CD4-positive, alpha-beta T cell treated with Interleukin-4 for 4 hours (primary cell): Measurements from ENCODE around the gene HAPLN2.
"Not testable (repeated sequence)": the region's sequence is repeated elsewhere in the genome, so short reads cannot be mapped to it uniquely, and the experiment has no call there.

ENCODE experiments used
- DNase-seq: peaks from one replicate; pipeline ENCODE4 v3.0.0-alpha.2; 2020

The HAPLN2 gene

DNA sequence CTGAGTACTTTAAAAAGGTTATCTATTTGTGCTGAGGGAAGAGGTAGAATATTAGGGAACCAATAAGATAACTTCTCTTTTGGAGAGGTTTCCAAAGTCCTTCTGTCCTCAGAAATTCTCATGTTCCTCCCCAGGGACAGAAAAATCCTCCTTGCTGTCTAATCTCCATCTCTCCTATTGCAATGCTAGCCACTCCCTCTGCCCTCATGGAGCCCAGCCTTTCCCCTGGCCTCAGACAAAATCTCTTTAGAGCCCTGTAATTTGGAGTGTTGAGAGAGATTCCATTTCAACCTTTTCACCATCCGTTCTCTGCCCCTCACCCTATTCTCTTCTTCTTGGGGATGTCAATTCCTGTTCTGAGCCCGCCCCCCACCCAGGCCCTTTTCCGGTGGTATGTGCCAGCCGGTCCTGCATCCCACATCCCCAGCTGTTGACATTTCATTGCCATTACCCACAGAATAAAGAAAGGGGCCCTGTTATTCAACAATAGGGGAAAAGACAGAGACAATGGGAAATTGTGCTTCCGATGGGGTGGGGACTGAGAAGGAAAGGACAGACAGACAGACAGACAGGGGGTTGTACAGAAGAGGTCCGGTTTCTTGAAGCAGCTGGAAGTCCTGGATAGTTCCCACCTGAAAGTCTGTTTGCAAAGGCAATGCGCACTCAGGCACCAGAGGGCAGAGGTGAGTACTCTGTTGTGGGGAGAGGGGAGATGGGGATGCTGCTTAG lies at the start of gene HAPLN2:
HAPLN2 (plus strand) TSS at position 563 of the 729 bp plus-strand sequence. CDS start 4,076 bp downstream, outside the sequence.
- no peak for DNase-seq

- no peak for DNase-seq
These were observed 47.9 kb upstream of the HAPLN2 start for GRCh38 chr1:156571261-156571852.

DNA sequence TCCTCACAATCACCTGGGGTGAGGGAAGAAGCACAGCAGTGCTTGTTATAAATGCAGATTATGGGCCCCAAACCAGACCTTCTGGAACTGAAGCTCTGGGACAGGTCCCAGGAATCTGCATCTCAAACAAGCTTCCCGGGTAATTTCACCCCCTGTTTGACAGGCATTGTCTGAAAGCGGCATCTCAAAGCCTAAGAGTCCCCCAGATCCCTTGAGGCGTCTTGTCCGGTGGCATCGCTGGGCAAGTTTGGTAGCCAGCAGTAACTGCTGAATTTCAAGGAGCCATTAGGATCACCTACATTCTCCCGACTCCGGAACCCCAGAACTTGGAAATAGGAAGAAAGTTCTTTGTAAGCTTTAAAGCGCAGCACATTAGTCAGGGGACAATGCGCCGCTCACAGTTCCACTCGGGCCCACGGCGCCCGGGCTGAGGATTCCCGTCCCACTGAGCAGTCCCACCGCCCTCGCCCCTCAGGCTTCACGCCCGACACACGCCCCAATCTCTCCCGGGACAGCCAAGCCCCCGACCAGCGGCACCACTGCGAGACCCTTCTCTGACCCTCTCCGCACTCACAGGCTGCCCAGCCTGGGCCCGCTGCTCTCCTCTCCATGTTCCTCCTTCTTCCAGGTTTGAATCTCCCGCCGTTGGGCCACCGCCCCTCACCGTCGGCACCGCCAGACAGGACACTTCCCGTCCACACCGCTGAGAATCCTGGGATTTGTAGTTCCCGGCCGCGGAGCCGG lies 47.1 kb upstream of the HAPLN2 start, which contains the start of gene IQGAP3:
IQGAP3 (minus strand) TSS at position 647 of the 744 bp plus-strand sequence; CDS start at position 611, 36 bp downstream.
- DNase-seq: peak; percentile 71

DNA sequence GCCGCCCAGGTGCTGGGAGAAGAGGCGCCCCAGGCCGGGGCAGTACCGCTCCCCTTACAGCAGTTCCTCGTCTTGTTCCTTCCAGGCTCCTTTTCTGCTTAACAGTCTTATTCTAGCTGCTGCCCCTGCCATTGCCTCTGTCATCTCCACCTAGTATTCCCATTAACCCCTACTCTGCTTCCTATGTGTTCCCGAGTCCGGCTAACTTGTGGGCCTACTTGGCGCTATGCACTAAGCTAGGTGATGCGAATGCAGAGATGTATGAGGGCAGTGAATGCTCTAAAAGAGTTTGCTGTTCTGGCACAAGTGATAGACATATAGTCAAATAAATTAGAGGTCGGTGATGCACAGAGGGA lies 46.6 kb upstream of the HAPLN2 start:
- no peak for DNase-seq

GRCh38 chr1:156574039-156574633 lies 45.1 kb upstream of the HAPLN2 start:
- DNase-seq: no peak

- no peak for DNase-seq
These were observed 41.7 kb upstream of the HAPLN2 start for GRCh38 chr1:156577550-156577949.

DNA sequence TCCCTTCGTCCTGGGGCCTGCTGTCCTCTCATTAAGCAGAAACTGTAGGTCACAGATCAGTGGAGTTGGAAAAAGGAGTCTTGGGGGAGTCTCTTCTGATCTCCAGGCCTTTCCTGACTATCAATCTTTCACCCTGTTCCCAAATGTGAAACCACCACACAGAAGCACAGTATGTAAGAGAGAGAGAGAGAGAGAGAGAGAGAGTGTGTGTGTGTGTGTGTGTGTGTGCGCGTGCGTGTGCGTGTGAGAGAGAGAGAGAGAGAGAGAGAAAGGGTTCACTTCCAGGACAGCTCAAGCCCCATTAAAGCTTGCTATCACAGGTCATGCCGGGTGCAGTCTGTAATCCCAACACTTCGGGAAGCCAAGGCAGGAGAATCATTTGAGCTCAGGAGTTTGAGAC lies 41.2 kb upstream of the HAPLN2 start:
- no peak for DNase-seq

- DNase-seq: no peak
These were observed 39.7 kb upstream of the HAPLN2 start, which contains the start of gene TTC24 for GRCh38 chr1:156579472-156579871. Gene TTC24 (plus strand): TSS chr1:156579723. CDS start chr1:156581365, 1,642 bp downstream.

DNA sequence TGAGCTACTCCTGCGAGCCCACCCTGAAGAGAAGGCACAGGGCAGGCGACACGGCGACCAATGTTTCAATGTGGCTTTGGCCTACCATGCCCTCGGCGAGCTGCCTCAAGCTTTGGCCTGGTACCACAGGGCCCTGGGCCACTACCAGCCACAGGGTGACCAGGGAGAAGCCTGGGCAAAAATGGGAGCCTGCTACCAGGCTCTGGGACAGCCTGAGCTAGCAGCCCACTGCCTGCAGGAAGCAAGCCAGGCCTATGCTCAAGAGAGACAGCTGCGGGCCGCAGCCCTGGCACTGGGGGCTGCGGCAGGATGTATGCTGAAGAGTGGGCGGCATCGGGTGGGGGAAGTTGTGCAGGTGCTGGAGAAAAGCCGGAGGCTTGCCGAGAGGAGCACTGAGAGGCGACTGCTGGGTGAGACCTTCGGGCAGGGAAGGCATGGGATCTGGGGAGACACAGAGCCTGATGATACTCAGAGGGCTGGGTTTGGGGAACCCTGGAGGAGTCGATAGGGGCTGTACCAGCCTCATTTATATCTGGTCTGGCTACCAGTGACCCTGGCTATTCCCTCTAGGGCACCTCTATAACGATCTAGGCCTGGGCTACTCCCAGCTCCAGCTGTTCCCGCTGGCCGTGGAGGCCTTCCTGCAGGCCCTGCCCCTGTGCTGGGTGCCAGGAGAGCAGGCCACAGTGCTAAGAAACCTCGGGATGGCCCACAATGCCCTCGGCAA lies 37.4 kb upstream of the HAPLN2 start:
- peak; percentile 10 for DNase-seq

DNA sequence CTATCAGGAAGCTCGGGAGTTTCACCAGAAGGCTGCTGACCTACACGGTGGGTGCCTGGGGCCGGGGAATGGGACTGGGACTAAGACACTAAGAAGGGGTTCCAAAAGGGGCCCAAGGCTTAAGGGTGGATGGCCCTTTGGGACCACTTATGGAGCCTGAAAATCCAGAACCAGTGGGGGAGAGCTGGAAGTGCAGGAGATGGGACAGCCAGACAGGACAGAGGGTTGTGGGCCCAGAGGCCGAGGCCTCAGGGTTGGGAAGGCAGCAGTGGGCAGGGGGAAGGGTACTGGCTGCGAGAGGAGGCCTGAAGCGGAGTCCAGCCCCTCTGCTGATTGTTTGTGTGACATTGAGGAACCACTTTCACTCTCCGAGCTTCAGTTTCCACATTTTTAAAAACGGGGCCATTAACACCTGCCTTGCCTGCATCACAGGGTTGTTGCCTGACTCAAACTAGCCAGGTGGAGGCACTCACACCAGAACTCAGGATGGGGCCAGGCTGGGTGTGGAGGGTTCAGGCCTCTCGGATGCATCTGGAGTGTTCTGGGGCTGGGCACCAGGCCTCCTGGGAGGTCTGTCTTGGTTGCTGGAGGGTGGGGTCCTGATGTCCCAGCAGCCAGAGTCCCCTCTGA lies 36.7 kb upstream of the HAPLN2 start:
- DNase-seq: peak; percentile 14

GRCh38 chr1:156583821-156584622 lies 35.2 kb upstream of the HAPLN2 start:
- DNase-seq: peak; percentile 78

DNA sequence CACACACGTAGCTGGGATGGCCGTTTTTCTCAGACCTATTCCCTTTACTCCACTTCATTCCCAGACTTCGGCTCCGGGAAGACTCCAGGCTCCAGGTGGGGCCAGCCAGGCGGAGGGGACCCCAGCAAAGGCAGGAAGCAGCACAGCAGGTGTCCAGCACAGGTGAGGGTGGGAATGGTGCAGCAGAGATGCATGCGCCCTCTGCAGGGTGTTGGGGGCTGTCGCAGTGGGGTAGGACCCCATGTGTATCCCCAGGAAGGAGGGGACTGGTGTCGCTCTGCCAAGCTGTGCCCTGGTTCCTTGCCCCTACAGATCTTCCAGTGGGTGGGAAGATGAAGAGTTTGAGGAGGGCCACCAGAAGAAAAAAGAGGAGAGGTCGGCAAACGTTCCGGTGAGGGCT lies 34.4 kb upstream of the HAPLN2 start:
- no peak for DNase-seq

DNA sequence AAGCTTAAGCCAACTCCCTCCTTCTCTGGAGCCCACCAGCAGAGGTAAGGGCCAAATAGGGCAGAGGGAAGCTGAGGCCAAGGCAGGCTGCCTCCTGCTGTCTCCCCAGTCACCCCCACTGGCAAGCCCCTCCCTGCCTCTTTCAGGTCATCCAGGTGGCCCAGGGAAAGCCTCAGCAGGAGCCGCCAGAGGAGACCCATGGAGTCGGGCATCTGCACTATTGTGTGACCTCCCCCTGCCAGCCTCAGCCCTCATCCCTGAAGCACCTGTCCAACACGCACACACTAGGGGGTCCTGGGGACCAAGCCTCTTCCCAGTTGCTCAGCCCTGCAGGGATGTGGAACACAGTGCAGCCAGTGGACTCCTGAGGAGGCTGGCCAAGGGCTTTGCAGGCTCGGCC lies 32.9 kb upstream of the HAPLN2 start:
- DNase-seq: no peak

DNA sequence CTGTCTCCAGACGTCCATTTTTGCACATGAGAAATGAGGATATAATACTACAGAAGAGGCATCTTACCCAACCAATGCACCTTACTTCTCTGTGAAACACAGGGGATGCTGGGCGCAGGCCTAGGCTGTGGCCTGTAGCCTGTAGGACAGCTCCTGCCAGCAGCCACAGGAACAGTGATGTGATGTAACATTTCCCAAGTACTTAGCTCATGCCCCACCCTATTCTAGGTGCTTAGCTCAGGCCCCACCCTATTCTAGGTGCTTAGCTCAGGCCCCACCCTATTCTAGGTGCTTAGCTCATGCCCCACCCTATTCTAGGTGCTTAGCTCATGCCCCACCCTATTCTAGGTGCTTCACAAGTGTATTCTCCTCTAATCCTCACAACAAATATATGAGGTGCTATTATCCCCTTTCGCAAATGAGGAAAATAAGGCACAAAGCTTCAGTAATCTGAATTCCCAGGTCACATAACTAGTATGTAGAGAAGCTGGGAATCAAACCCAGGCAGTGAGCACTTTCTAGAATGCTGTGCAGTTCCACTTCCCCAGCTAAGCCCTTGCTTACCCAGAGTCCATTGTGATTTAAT lies 32.2 kb upstream of the HAPLN2 start:
- DNase-seq: no peak

- not testable (repeated sequence) for DNase-seq
These were observed 31.3 kb upstream of the HAPLN2 start for GRCh38 chr1:156587927-156588326.

DNA sequence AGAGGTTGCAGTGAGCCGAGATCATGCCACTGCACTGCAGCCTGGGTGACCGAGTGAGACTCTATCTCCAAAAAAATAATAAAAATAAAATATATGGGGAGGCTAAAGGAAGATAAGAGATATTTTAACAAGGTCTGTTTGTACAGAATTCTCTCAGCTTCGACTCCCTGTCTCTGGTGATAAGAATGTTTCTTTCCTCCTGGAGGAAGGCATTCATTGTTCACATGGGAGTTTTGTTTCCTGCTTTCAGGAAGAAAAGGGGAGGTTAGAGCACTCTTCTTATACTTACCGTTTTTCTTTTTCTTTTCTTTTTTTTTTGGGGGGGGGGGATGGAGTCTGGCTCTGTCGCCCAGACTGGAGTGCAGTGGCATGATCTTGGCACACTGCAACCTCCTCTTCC lies 29.7 kb upstream of the HAPLN2 start:
- DNase-seq: no peak

DNA sequence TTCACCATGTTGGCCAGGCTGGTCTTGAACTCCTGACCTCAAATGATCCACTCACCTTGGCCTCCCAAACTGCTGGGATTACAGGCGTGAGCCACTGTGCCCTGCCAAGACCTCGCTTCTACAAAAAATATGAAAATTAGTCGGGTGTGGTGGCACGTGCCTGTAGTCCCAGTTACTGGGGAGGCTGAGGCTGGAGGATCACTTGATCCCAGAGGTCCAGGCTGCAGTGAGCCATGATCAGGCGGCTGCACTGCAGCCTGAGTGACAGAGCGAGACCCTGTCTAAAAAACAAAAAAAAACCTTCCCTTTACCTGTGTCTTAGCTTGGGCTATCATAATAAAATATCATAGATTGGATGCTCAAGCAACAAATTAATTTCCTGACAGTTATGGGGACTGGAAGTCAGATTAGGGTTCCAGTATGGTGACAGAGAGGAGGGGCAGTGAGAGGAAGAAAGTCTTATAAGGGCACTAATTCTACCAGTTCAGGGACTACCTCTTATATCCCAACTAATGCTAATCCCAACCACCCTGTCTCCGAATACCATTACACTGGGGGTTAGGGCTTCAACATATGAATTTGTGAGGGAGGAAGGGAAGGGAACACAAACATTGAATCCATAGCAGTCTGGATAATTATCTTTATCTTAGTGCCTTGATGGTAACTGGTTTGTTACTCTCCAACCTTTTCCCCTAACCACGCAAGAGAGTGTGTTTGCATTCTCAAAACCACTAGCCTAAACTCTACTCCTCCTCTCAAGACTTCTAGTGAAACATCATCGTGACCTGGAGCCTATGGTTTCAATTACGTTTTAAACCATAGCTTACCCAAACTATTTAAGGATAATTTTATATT lies 28.7 kb upstream of the HAPLN2 start:
- DNase-seq: no peak

- DNase-seq: no peak
These were observed 28.1 kb upstream of the HAPLN2 start for GRCh38 chr1:156591181-156591431.

GRCh38 chr1:156591432-156592157 lies 27.6 kb upstream of the HAPLN2 start, which contains the start of gene NAXE:
Gene NAXE (plus strand): TSS chr1:156591776. CDS start chr1:156591805, 29 bp downstream.
- DNase-seq: peak; percentile 46
